HG02981 (cell line): Measurements from ENCODE around the gene CHCHD3.

Source experiments
- ATAC-seq: cut with Tn5 transposase; IDR thresholded peaks from one replicate; pipeline ENCODE4 v1.9.1; 2021; ENCODE audit warnings: mild to moderate bottlenecking, moderate library complexity; ENCODE audit not compliant: unreplicated experiment

Gene CHCHD3

DNA sequence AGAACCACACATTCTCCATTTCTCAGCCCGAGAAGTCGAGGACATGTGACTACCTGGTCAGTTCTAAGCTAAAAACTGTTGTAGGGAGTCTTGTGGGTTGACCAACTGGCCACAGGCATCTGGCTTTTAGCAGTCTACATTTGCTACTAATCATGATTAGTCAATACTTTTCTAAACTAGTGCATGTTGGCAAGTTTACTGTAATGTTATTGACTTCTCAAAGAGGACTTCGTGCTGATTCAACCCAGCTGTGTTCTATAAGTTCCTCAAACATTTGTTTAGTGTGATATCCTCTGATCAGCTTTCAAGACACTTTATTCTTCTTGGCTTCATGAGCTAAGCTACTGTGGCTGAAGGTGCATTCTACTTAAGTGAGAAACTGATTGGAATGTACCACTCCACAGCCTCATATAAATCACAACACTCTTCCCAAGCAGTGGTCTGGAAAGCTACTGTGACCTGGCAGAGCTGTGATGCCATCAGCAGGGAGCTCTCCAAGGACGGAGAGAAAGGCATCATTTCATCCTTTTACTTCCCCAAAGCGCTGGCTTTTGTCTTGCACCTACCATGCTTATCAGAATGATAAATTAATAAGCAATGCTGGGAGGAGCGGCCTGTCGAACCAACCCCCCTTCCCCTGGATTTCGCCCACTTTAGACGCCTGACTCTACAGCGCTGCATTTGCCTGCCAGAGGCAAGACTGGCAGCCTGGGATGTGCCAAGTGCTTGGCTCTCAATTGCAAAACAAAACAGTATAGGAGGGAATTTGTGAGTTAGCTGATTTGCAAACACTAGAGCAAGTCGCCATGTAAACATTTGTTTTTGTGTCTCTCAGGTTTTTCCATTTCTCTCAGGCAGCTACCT lies 298.9 kb downstream of the CHCHD3 start:
- no peak for ATAC-seq

GRCh38 chr7:132780822-132781221 lies 301.1 kb downstream of the CHCHD3 start:
- no peak for ATAC-seq

DNA sequence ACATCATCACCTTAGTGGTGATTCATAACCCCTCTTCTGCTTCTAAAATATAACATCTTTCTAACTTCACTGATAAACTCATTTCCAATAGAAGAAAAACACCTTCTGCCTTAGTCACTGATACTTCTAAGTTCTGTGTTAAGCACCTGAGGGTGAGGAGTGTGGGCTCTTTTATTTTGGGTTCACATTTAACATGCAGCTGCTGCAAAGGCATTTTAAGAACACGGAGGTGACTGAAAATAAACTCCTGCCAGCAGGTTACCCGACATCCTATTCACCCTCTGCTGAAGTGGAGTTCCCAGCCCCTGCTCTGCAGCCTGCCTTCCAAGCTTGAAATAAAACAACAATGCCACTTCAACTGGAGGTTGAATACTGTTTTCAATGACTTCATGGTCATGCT lies 302.7 kb downstream of the CHCHD3 start:
- no peak for ATAC-seq

DNA sequence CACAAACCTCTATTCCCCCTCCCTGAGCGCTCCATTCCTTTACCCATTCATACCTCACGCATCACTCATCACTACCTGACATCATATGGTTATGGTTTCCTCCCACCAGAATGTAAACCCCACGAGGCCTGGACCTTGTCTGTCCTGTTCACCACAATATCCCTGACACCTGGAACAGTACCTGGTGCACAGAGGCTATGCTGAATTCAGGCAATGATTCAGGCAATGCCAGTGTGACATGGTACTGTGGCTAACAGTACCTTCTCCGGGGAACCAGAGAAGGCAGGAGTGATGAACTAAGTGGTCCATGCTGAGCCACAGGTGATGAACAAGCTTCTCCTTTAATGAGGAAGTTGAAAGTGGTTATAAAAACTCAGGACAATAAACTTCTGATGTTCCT lies 303.1 kb downstream of the CHCHD3 start:
- no peak for ATAC-seq

GRCh38 chr7:132777956-132778355 lies 303.9 kb downstream of the CHCHD3 start:
- ATAC-seq: no peak

DNA sequence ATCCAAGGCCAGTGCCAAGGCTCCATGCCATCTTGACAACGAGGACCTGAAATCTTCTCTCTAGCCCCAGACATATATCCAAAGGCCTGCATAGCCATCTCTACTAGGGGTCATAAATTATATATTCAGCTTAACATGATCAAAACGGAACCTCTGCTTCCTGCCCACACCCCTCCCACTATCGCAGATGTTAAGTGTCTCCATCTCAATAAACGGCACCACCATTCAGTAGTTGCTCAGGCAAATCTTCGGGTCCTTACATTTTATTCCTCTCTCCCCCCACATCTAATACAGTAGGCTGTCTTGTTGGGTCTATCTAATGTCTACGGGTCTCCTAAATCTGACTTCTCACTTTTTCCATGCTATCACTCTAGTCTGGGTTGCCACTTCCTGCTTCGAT lies 304.5 kb downstream of the CHCHD3 start:
- ATAC-seq: no peak

GRCh38 chr7:132776048-132776620 lies 305.8 kb downstream of the CHCHD3 start:
- ATAC-seq: no peak

GRCh38 chr7:132773527-132773956 lies 308.3 kb downstream of the CHCHD3 start:
- no peak for ATAC-seq

- no peak for ATAC-seq
These were observed 310.6 kb downstream of the CHCHD3 start for GRCh38 chr7:132771301-132771730.

DNA sequence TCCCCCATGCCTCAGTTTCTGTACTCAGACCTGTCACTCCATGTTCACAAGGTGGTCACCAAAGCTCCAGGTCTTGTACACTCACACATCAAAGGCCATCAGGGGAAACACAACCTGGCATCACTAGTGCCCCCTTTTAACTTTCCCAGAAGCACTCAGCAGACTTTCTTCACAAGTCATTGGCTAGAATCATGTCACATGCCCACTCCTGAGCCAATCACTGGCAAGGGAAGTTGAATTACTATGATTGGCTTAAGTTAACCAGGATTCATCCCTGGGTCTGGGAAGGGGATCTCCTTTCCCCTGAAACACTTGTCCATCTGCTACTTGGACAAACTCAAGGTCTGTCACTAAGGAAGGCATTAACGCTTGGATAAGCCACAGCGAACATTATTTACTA lies 311.8 kb downstream of the CHCHD3 start:
- ATAC-seq: no peak

DNA sequence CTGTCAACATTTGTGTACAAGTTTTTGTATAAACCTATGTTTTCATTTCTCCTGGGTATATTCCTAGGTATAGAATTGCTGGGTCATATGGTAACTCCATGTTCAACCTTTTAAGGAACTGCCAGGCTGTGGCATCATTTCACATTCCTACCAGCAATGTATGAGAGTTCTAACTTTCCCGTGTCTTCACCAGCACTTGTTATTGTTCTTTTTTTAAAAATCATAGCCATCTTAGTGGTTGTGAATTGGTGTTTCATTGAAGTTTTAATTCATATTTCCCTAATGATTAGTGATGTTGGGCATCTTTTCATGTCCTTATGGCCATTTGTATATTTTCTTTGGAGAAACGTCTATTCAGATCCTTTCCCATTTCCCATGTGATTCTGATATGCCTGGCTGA lies 312.6 kb downstream of the CHCHD3 start:
- no peak for ATAC-seq

DNA sequence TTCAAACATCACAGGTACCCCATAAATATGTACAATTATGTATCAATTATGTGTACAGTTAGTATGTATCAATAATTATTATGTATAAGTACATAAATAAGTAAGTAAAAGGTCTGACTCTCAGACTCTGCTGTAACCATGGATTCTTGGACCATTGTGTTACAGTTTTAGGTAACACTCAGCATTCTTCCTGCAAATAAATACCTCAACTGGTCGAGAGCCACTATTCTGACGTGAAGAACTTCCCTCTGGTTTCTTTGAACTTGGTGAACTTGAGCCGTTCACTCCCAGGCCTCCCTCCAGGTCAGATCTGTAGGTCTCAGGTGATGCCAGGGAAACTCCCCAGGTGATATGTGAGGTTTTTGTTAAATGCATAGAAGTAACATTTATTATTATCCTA lies 313.8 kb downstream of the CHCHD3 start:
- ATAC-seq: no peak

DNA sequence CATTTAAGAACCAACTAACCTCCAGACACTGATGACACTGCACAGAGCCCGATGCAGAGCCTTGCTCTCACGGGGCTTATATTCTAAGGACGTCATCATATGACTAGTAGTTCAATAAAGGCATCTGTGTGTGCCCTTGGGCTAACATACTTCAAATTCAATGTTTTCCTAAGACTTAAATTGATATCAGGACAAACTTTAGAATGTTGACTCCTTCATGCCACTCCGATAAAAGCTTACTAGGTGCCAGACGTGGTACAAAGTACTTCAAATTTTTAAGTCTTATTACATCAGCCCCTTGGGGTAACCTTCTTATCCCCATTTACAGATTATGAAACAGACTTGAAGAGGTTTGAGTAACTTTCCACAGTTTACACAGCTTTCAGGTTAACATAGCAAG lies 314.5 kb downstream of the CHCHD3 start:
- no peak for ATAC-seq

DNA sequence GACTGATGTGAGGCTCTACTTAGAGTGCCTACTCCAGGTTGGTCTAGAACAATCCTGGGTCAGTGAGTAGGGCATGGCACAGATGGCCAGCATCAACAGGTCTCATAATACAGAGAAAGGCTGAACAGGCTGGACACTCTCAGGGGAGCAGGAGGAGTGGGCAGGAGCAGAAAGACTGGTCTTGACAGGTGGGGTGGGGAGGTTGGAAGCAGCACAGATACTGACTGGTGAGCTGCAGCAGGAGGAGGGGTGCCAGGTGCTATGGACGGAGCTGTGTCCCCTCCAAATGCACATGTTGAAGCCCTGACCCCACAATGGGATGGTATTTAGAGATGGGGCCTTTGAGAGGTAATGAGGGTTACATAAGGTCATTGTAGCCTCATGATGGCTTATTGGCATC lies 315.2 kb downstream of the CHCHD3 start:
- ATAC-seq: no peak

GRCh38 chr7:132765861-132766260 lies 316.0 kb downstream of the CHCHD3 start:
- no peak for ATAC-seq

GRCh38 chr7:132764762-132765161 lies 317.1 kb downstream of the CHCHD3 start:
- no peak for ATAC-seq

DNA sequence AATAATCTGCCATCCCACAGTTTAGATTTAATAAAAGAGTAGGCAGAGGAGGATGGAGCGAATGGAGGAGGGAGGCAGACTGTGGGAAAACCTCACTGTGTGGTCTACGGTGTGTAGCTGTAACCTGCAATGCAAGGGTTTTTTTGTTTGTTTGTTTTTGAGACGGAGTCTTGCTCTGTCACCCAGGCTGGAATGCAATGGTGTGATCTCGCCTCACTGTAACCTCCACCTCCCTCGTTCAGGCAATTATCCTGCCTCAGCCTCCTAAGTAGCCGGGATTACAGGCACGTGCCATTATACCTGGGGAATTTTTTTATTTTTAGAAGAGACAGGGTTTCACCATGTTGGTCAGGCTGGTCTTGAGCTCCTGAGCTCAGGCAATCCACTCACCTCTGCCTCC lies 321.0 kb downstream of the CHCHD3 start:
- ATAC-seq: no peak

- ATAC-seq: no peak
These were observed 321.7 kb downstream of the CHCHD3 start for GRCh38 chr7:132760244-132760623.

DNA sequence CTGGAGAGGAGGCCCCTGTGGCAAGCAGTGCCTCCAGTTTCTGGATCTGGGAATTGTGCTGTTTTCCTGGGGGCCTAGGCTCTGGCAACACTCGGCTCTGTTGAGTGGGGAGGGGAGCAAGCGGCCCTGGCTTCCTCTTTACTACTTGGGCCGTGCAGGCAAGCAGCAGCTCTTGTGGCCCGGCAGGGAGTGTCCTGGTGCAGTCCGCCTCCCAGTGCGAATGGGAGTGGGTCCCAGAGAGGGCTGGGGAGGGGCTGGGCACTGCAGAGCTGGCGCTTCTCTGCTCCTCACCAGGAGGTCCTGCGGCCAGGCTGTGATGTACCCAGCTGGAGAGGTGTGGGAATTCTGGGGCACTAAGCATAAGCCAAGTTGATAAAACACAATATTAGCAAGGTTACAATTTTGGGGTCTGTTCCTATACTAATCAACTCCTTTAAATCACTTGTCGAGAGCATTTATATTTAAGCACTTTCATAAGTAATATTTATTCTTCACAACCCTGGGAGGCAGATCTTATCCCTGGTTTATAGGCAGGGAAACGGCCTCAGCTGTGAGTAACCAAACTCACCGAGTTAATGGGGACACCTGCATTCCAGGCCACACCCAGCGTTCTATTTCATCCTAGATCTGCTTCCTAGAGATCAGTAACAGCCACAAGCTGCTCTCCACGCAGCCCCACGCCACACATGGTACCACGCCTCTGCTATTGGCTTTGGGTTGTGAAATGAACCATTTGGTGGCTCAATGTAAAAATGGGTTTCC lies 322.2 kb downstream of the CHCHD3 start:
- no peak for ATAC-seq

- no peak for ATAC-seq
These were observed 322.9 kb downstream of the CHCHD3 start for GRCh38 chr7:132758986-132759385.

DNA sequence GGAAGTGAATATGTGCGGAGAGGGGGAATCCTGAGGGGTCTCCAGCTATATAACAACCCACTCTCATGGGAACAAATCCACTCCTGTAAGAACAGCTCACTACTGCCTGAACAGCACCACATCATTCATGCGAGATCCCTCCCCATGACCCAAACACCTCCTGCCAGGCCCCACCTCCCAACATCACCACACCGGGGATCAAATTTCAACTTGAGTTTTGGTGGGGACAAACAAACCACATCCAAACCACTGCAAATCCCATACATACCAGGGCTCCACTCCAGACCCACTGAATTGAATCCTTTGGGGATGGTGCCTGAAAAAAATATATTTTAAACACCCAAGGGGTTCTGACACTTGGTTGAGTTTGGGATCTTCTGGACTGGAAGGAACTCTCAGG lies 324.1 kb downstream of the CHCHD3 start:
- ATAC-seq: no peak

GRCh38 chr7:132756484-132756990 lies 325.4 kb downstream of the CHCHD3 start:
- ATAC-seq: no peak
